ENCODE results near the gene SYNGR3.

DNA sequence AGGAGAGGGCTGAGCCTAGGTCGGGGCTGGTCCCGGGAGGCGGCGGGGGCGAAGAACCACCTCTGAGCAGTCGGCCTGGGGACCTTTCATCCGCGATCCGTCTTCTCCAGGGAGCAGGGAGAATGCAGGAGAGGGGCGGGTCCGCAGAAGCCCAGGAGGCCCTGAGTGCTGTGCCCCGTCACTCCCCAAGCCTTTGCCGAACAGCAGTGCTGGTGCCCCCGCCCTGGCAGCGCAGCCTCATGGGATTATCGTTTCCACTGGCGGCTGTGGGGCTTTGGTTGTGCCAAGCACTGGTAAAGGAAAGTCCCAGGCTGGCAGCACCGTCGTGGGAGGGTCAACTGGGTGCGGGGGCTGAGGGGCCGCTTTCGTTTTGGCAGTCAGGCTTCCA lies 17.3 kb upstream of the SYNGR3 start:
- no peak for TF ChIP-seq POLR2A (IDR thresholded peaks at IDR 0.05)
- TF ChIP-seq, protein P1, sequence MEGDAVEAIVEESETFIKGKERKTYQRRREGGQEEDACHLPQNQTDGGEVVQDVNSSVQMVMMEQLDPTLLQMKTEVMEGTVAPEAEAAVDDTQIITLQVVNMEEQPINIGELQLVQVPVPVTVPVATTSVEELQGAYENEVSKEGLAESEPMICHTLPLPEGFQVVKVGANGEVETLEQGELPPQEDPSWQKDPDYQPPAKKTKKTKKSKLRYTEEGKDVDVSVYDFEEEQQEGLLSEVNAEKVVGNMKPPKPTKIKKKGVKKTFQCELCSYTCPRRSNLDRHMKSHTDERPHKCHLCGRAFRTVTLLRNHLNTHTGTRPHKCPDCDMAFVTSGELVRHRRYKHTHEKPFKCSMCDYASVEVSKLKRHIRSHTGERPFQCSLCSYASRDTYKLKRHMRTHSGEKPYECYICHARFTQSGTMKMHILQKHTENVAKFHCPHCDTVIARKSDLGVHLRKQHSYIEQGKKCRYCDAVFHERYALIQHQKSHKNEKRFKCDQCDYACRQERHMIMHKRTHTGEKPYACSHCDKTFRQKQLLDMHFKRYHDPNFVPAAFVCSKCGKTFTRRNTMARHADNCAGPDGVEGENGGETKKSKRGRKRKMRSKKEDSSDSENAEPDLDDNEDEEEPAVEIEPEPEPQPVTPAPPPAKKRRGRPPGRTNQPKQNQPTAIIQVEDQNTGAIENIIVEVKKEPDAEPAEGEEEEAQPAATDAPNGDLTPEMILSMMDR (IDR thresholded peaks at IDR 0.05 in 4 of 5, conservative IDR thresholded peaks at IDR 0.05 in 1 of 5) = no peak
